Endothelial cell of umbilical vein (primary cell): ENCODE measurements around the gene SLC27A2.

Source experiments
- POLR2A ChIP-seq: IDR thresholded peaks from 2 replicates; pipeline ENCODE4 v1.6.1; 2012; ENCODE audit warnings: low read depth, mild to moderate bottlenecking, control low read depth, low read length
- TF ChIP-seq, protein P1 (sequence below), 2 donors: IDR thresholded peaks; 1 replicate in 1 of 2; 2 replicates in 1 of 2; pipeline ENCODE4 v1.5.1; 2011; ENCODE audit warnings: low read length in 2 of 2, mild to moderate bottlenecking in 2 of 2, moderate library complexity in 2 of 2, control low read depth in 1 of 2, inconsistent platforms in 1 of 2, low read depth in 1 of 2; ENCODE audit not compliant: insufficient read depth in 1 of 2; ENCODE audit errors: extremely low read depth in 1 of 2

DNA sequence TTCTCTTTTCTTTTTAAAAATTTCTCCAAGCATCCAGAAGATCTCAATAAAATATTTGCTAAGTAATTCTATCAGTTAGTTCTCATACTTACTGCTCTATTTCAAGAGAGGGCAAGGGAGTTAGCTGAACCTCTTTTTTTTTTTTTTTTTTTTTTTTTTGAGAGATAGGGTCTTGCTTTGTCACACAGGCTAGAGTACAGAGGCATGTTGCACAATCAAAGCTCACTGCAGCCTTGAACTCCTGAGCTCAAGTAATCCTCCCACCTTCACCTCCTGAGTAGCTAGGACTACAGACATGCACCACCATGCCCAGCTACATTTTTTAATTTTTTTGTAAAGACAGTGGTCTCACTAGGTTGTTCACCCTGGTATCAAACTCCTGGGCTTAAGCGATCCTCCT is 62.2 kb downstream of the SLC27A2 start:
- no peak for TF ChIP-seq POLR2A
- TF ChIP-seq, protein P1, sequence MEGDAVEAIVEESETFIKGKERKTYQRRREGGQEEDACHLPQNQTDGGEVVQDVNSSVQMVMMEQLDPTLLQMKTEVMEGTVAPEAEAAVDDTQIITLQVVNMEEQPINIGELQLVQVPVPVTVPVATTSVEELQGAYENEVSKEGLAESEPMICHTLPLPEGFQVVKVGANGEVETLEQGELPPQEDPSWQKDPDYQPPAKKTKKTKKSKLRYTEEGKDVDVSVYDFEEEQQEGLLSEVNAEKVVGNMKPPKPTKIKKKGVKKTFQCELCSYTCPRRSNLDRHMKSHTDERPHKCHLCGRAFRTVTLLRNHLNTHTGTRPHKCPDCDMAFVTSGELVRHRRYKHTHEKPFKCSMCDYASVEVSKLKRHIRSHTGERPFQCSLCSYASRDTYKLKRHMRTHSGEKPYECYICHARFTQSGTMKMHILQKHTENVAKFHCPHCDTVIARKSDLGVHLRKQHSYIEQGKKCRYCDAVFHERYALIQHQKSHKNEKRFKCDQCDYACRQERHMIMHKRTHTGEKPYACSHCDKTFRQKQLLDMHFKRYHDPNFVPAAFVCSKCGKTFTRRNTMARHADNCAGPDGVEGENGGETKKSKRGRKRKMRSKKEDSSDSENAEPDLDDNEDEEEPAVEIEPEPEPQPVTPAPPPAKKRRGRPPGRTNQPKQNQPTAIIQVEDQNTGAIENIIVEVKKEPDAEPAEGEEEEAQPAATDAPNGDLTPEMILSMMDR (IDR thresholded peaks at IDR 0.05; ENCODE audit: extremely low read depth in 1 of 2, insufficient read depth in 1 of 2, low read depth in 1 of 2, low read length in 2 of 2): no peak
